GM19328 (cell line): ENCODE results near the gene VRTN.
"Not testable (repeated sequence)": the region's sequence is repeated elsewhere in the genome, so short reads cannot be mapped to it uniquely, and the experiment has no call there.

Experiments
- ATAC-seq: cut with Tn5 transposase; IDR thresholded peaks from one replicate; pipeline ENCODE4 v1.9.1; 2021; ENCODE audit warnings: mild to moderate bottlenecking, moderate library complexity; ENCODE audit not compliant: unreplicated experiment

The VRTN gene

DNA sequence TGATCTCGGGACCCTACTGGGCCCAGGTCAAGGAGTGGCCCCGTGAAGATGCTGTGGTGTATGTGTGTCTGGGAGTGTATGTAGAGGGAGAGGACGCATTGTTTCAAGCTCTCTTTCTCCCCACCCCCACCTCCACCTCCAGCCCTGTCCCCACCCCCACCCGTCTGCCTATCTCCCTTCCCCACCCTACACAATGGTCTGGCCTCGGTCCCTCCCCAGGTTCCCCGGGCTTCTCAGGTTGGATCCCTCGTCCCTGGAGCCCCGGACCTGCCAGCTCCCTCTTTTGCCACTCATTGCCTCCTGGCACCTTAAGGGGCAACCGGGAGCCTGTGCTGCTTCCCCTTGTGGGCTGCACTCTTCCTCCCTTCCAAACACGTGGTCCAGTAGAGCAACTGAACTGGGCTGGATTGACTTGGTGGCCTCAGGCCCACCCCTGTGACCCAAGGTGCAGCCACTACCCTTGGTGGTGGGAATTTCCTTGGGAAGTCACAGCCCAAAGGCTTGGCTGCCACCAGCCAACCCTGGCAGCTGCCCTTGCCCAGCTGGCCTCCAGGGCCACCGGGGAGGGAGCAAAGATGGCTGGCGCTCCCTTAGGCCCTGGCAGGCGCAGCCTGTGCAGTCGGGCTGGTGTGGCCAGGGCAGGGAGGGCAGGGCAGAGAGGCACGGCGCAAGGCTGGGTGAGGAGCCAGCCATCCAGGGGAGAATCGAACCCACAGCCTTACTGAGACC is 628 bp downstream of the VRTN start:
- ATAC-seq = no peak

DNA sequence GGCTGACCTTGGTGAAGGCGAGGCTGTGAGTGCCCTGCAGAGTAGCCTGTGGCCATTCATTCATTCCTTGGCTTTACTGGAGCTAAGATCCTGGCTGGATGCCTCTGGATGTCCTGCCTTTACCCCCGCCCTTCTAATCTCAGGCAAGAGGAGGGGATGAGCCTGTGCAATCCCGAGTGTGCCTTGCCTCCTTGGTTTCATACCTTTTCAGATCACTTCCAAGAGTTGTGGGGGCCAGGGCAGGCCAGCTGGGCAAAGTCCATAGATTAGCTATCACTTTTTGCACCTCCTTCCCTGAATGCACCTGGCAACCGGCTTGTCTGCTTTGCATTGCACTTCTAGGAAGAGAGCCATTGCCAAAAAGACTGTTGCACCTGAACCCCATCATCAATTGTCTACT is 1.5 kb downstream of the VRTN start:
- ATAC-seq = no peak

DNA sequence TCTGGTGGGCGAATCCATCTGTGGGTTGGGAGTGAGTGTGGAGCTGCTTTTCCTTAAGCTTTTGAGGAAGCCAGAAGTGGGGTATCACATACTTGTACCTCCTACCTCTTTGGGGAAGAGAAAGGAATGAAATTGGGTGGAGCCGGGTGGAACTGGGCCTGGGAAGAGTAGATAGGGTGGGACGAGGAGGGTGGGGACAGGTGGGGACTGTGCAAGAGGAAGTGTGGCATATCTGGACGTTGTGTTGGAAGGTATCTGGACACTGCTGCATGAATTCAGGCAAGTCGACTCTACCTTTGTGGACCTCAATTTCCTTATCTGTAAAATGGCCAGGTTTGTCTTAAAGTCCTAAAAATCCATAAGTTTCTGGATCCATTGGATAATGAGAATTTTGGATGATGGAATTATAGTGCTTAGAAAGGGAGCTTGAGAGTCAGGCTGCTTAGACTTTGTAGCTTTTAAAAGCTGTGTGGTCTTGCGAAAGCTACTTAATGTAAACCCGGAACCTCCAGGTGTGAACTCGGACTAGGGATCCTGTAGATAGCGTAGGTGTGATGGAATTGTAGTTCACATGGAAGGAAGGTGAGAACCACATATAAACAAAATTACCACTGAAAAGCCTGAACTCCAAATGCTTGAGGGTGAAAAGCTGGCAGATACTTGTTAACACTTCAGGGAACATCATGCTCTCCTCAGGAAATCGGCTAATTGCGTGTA is 2.1 kb downstream of the VRTN start:
- no peak for ATAC-seq

DNA sequence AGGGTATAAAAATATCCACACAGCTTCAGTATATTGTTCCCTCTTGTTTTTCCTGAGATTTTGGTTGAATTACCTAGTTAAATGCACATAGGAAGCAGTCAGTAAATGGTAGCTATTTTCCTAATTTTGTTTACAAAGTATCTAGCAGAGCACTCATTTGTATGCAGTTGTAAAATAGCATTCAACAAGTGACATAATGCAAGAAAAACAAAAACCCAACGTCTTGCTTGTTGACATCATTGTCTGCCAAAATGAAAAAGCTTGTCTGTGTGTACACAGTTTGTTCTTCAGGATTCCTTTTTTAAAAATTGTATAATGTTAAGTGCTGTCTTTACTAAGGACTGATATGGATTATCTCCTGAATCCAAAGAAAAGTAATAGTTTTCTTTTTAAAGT is 2.7 kb downstream of the VRTN start:
- no peak for ATAC-seq

DNA sequence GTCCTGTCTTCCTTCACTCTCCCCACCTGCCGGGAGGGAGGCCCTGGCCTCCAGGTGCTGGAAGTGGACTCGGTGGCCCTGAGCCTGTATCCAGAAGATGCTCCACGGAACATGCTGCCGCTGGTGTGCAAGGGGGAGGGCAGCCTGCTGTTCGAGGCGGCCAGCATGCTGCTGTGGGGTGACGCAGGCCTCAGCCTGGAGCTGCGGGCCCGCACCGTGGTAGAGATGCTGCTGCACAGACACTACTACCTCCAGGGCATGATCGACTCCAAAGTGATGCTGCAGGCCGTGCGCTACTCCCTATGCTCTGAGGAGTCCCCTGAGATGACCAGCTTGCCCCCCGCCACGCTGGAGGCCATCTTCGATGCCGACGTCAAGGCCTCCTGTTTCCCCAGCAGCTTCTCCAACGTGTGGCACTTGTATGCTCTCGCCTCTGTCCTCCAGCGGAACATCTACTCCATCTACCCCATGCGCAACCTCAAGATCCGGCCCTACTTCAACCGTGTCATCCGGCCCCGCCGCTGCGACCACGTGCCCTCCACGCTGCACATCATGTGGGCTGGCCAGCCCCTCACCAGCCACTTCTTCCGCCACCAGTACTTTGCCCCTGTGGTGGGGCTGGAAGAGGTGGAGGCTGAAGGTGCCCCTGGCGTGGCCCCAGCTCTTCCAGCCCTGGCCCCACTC is 8.8 kb downstream of the VRTN start:
- ATAC-seq = no peak

GRCh38 chr14:74357585-74357984 is 9.3 kb downstream of the VRTN start:
- ATAC-seq = no peak

- no peak for ATAC-seq
These were observed 10.0 kb downstream of the VRTN start for GRCh38 chr14:74358176-74358829.

GRCh38 chr14:74360163-74360562 is 11.9 kb downstream of the VRTN start:
- no peak for ATAC-seq

DNA sequence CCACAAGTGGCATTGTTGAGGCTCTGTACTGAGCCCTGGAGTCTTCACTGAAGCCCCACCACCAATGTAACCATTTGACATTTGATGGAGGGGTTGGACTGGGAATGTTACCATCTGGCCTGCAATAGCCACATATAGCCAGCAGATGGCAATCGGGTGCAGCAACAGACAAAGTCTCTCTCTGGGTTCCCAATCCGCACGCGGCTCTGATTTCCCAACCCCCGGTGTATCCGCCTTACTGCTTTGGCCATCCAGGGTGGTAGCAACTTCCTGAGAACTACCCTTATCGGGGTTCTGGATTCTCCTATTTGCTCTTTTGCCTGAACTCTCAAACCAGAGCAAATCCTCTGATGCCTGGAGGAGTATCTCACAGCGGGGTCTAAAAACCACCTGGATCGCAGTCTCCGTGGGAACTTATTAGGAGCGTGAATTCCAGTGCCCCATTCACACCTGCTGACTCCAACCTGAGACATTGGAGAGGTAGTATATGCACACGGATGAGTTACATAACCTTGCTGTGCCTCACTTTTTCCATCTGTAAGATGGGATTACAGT is 14.2 kb downstream of the VRTN start:
- no peak for ATAC-seq

DNA sequence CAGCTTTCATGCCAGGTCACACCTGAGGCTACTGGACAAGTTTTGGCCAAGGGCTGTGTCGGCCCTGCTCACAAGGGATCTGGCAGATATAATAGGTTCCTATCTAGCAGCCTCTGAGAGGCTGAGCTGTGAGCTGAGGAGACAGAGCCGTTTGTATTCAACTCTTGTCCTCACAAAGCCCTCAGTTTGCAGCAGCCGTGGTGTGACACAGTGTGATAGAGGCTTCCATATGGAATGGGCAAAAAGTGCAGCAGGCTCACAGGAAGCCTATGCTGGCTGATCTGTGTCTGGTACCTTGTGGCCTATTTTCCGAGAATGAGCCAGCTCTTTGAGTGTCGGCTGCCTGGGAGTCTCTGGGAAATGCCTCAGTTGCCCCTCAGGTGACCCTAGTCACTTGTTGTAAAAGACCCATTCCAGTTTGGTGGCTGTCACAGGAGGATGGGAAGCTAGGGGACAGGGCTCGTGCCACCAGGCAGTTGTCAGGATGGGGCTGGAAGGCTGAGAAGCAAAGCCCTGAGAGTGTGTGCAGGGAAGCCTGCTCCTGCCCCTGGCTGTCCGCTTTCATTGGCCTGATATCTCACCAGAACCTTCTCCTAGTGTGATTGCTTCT is 16.1 kb downstream of the VRTN start:
- ATAC-seq = no peak

DNA sequence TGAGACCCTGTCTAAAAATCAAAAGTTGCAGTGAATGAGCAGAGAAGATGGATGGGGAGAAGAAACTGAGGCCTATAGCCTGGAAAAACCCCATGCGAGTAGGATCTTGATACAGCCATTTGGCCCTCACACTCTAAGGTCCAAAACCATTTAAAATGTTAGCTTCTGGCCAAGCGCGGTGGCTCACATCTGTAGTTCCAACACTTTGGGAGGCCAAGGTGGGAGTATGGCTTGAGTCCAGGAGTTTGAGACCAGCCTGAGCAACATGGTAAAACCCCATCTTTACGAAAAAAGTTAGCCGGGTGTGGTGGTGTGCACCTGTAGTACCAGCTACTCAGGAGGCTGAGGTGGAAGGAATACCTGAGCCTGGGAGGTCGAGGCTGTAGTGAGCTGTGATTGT is 19.8 kb downstream of the VRTN start:
- ATAC-seq = no peak

DNA sequence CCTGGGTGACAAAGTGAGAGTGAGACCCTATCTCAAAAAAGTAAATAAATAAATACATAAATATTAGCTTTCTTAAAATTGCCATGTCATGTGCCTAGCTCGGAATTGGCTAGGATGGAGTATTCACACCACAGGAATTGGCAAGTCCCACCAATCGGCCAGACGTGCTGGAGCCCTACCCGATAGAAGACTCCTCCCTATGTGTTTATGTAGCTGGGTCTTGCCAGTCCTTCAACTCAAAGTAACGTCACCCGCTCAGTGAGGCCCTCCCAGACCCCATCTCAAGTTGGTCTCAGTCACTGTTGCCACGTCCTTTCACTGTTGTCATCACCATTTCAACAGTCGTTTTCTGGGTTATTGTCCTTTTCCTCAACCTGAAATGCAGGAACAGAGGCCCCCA is 20.2 kb downstream of the VRTN start:
- ATAC-seq = no peak

- no peak for ATAC-seq
These were observed 29.9 kb downstream of the VRTN start for GRCh38 chr14:74377976-74378690.

DNA sequence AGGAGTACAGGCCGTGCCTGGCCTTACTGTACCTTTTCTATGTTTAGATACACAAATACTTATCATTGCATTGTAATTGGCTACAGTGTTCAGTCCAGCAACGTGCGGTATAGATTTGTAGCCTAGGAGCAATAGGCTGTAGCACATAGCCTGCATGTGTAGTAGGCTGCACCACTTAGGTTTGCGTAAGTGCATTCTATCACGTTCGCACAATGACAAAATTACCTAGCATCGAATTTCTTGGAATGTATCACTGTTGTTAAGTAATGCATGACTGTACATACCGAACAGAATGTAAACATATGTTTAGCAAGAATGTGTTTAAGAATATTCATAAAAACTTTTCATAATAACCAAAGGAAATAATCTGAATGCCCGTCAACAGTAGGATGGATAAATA is 31.9 kb downstream of the VRTN start:
- no peak for ATAC-seq

DNA sequence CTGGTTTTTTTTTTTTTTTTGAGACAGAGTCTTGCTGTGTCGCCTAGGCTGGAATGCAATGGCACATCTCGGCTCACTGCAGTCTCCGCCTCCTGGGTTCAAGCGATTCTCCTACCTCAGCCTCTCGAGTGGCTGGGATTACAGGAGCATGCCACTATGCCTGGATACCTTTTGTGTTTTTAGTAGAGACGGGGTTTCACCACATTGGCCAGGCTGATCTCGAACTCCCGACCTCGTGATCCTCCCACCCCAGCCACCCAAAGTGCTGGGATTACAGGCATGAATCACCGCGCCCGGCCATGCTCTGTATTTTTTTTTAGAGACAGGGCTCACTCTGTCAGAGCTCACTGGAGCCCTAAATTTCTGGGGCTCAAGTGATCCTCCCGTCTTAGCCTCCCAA is 32.6 kb downstream of the VRTN start:
- no peak for ATAC-seq

- not testable (repeated sequence) for ATAC-seq
These were observed 33.3 kb downstream of the VRTN start for GRCh38 chr14:74381571-74381970.

DNA sequence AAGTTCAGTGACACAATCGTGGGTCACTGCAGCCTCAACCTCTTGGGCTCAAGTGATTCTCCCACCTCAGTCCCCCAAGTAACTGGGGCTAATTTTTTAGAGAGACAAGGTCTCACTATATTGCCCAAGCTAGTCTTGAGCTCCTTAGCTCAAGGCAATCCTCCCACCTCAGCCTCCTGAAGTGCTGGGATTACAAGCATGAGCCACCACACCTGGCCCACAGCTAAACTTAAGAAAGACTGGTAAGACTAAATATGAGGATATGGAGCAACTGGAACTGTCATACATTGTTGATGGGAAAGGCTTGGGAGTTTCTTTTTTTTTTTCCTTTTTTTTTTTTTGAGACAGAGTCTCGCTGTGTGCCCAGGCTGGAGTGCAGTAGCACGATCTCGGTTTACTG is 34.0 kb downstream of the VRTN start:
- no peak for ATAC-seq

GRCh38 chr14:74389980-74390379 is 41.7 kb downstream of the VRTN start:
- no peak for ATAC-seq

- ATAC-seq = not testable (repeated sequence)
These were observed 42.2 kb downstream of the VRTN start for GRCh38 chr14:74390505-74390904.

GRCh38 chr14:74391479-74391878 is 43.2 kb downstream of the VRTN start:
- ATAC-seq = no peak
